Measurements from ENCODE around the gene SPEM2. TPM values are rescaled to one million over a fixed set of nuclear protein-coding genes. Genes with fewer than 3 reads are reported as not detected.

The SPEM2 gene
- total and polyA plus RNA-seq, 2 of the 4 experiments (the other 2 are of a cell fraction): not detected

GRCh38 chr17:7394452-7395191 is 30.8 kb upstream of the SPEM2 start, which contains the start of gene PLSCR3:
Gene PLSCR3 (minus strand): TSS chr17:7394525. CDS start chr17:7394110, 415 bp downstream.
- in situ Hi-C loops (cut with MboI; ENCODE audit: low sequenced_read_pairs) (loop anchor here (5.0 kb wide), 1 partner anchor 37 kb away; the partner anchor contains the start of gene TMEM95), intact Hi-C loops (cut with micrococcal nuclease) (no loop called here), dilution Hi-C loops (cut with HindIII; ENCODE audit: low sequenced_read_pairs, unreplicated experiment) (no loop called here)
- Histone ChIP-seq H2AFZ (replicated peaks; ENCODE audit: low read length, poor library complexity) (peak within 1 kb of the TSS; percentile 92), H3K9me1 (ENCODE audit: insufficient read depth, low read length) (peaks cover 7% of the 10 kb centered on the region; the same call in 1 of the 2 replicates), H3K18ac (ENCODE audit: low read depth, low read length) (peak within 1 kb of the TSS; percentile 77), H3K27me3 (ENCODE audit: control insufficient read depth, insufficient read depth, low read length) (no peaks in the 10 kb centered on the region), H3K27ac (ENCODE audit: insufficient read depth, low read length) (peak within 1 kb of the TSS; percentile 92), H3K4me3 (ENCODE audit: insufficient read depth, low read depth, low read length) (peak within 1 kb of the TSS; percentile 70), H2BK20ac (ENCODE audit: low read depth, low read length) (no peak within 1 kb of the TSS), H3K4ac (ENCODE audit: low read depth, low read length) (peak within 1 kb of the TSS; percentile 90), H2AK5ac (ENCODE audit: low read depth, low read length) (peak within 1 kb of the TSS; percentile 93), H3K4me1 (ENCODE audit: control insufficient read depth, insufficient read depth, low read length) (peaks cover 8% of the 10 kb centered on the region), H3K9ac (ENCODE audit: low read depth, low read length) (peak within 1 kb of the TSS; percentile 87), H3K56ac (ENCODE audit: extremely low read depth, insufficient read depth, low read length) (peak within 1 kb of the TSS; percentile 61), H3K14ac (replicated peaks; ENCODE audit: low read depth, low read length) (peak within 1 kb of the TSS; percentile 93), H3K79me1 (ENCODE audit: low read depth in 1 of 2, low read length in 2 of 2) (peaks cover 14 to 32% of the 10 kb centered on the region in 2 experiments), H3K4me2 (ENCODE audit: low read depth, low read length) (peak within 1 kb of the TSS; percentile 91), H2BK15ac (ENCODE audit: low read depth, low read length) (no peak within 1 kb of the TSS; the same call in 2 of the 3 replicates), H2AK9ac (replicated peaks; ENCODE audit: low read depth, low read length, poor library complexity) (peak within 1 kb of the TSS; percentile 86), H2BK5ac (ENCODE audit: low read depth, low read length, poor library complexity, severe bottlenecking) (peak within 1 kb of the TSS; percentile 91), H4K8ac (ENCODE audit: low read depth in 2 of 2, low read length in 2 of 2) (peak within 1 kb of the TSS; percentile 89 to 96), H3K23ac (ENCODE audit: low read depth, low read length) (peak within 1 kb of the TSS; percentile 79), H3K9me3 (ENCODE audit: control insufficient read depth, insufficient read depth, low read length) (no peaks in the 10 kb centered on the region), H2BK120ac (ENCODE audit: low read depth, low read length) (peak within 1 kb of the TSS; percentile 12; the same call in 1 of the 2 replicates), H3K36me3 (ENCODE audit: control insufficient read depth, insufficient read depth, low read length) (peaks cover 28% of the 10 kb centered on the region), H4K5ac (ENCODE audit: low read depth, low read length) (peak within 1 kb of the TSS; percentile 86), H4K20me1 (ENCODE audit: insufficient read depth, low read length) (no peaks in the 10 kb centered on the region), H4K91ac (ENCODE audit: insufficient read depth, low read depth, low read length) (peak within 1 kb of the TSS; percentile 80)
- DNase-seq (peak; percentile 84), ATAC-seq (ENCODE audit: low read depth) (peak; percentile 95)
- ChIA-PET CTCF (no interaction called here), POLR2A (ENCODE audit: unreplicated experiment) (interaction anchor here (0.6 to 1.0 kb wide), 3 partner anchors 9 to 273 kb away, joined by 3 to 6 read pairs (median 5); partner anchors contain the start of gene TMEM256)
- 0% methylated on average over 43 of the region's 71 CpGs; no CpG with 5 or more reads in 1 of the 2 experiments for WGBS, 2 experiments (ENCODE audit: extremely low coverage in 2 of 2, insufficient read length in 1 of 2)
- no TSS peak for BruUV-seq (replicated peaks)
- TF ChIP-seq FOS (IDR thresholded peaks at IDR 0.05; ENCODE audit: low read depth, low read length) (no peak), NFE2L2 (IDR thresholded peaks at IDR 0.05; ENCODE audit: low read depth, low read length) (no peak), ELK1 (IDR thresholded peaks at IDR 0.05; ENCODE audit: borderline replicate concordance, low read depth, low read length) (no peak), CTCF (conservative IDR thresholded peaks at IDR 0.05; ENCODE audit: low read depth, low read length) (peak; percentile 22; the same call in 1 of the 2 replicates), MAFK (IDR thresholded peaks at IDR 0.05; ENCODE audit: low read depth, low read length) (peak; percentile 69), RFX5 (IDR thresholded peaks at IDR 0.05; ENCODE audit: low read depth, low read length) (no peak), BHLHE40 (IDR thresholded peaks at IDR 0.05; ENCODE audit: low read depth, low read length) (no peak), CHD1 (IDR thresholded peaks at IDR 0.05; ENCODE audit: low read depth, low read length) (no peak), MAZ (IDR thresholded peaks at IDR 0.05; ENCODE audit: borderline replicate concordance, low read depth, low read length) (peak; percentile 62; the same call in 1 of the 2 replicates), USF2 (IDR thresholded peaks at IDR 0.05; ENCODE audit: low read depth, low read length) (peak; percentile 6; the same call in 1 of the 2 replicates), CEBPB (IDR thresholded peaks at IDR 0.05; ENCODE audit: low read depth, low read length) (no peak), SMC3 (IDR thresholded peaks at IDR 0.05; ENCODE audit: low read depth, low read length) (no peak), MXI1 (IDR thresholded peaks at IDR 0.05; ENCODE audit: borderline replicate concordance, low read depth, low read length) (no peak; the same call in 1 of the 2 replicates)
